IPS DF 4.7 (cell line): ENCODE data around the gene MIB2.

ENCODE experiments used
- DNase-seq: peaks from one replicate; pipeline ENCODE4 v3.0.0-alpha.2; 2013; ENCODE audit warnings: low spot score; ENCODE audit errors: extremely low read depth

The MIB2 gene

GRCh38 chr1:1614204-1614953 lies 921 bp upstream of the MIB2 start:
- no peak for DNase-seq

DNA sequence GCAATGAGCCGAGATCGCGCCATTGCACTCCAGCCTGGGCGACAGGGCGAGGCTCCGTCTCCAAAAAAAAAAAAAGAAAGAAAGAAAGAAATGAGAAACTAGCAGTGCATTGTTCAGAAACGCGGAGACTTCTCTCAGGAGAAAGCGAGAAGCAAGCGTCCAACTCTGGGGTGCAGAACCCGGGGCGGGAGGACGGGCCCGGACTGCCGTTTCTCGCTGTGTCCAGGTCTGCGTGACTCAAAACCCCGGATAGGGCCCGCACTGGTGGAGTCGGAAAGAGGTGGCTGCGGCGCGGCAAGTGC lies 395 bp upstream of the MIB2 start:
- no peak for DNase-seq

GRCh38 chr1:1616045-1616790 lies 918 bp downstream of the MIB2 start:
- DNase-seq: no peak

- DNase-seq: no peak
Observed at GRCh38 chr1:1616838-1617237, 1.5 kb downstream of the MIB2 start.

GRCh38 chr1:1617516-1617915 lies 2.2 kb downstream of the MIB2 start:
- DNase-seq: no peak

DNA sequence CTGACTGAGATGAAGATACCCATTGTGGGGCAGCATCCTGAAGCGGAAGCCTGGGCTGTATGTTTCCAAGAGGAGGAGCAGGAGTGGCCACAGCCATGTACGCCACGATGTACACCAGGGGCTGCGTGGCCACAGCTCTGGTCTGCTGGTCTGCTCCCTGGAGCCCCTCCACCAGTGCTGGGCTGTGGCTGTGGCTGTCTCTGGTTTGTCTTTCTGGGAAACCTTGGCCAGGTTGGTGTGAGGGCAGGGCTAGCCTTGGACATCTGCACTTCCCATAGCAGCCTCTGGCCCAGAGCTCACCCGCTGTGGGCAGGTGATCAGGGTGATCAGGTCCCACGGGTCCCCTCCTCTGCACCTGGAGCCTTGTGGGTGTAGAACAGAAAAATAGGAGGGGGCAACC lies 2.6 kb downstream of the MIB2 start:
- DNase-seq: no peak

DNA sequence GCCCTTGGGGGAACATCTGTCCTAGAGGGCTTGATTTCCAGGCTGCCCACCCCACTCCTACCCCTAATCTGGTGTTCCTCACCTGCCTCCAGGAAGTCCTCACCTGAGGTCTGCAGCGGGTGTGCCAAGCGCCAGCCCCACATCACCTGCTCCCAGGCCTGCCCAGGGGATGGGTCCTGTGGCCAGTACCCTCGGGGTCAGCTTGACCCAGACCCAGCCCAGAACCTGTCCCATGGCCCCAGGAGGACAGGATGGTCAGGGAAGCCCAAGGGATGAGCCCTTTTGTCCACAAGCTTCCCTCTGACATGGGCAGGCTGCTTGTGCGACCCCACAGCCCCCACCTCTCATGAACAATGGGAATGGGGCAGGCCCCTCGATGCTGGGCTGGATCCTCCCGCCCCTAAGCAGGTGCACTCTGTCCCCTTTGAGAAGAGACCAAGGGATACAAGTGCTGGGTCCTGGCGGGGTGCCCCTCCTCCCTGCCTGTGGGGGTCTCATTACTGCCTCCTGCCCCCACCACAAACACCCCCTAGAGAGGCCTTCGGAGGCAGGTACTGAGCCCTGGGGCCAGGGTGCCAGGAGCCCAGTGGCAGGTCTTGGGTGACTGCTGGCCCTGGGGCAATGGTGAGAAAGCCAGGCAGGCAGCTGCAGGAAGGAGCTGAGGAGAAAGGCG lies 3.2 kb downstream of the MIB2 start:
- no peak for DNase-seq

- no peak for DNase-seq
Observed at GRCh38 chr1:1619917-1620361, 4.6 kb downstream of the MIB2 start.

DNA sequence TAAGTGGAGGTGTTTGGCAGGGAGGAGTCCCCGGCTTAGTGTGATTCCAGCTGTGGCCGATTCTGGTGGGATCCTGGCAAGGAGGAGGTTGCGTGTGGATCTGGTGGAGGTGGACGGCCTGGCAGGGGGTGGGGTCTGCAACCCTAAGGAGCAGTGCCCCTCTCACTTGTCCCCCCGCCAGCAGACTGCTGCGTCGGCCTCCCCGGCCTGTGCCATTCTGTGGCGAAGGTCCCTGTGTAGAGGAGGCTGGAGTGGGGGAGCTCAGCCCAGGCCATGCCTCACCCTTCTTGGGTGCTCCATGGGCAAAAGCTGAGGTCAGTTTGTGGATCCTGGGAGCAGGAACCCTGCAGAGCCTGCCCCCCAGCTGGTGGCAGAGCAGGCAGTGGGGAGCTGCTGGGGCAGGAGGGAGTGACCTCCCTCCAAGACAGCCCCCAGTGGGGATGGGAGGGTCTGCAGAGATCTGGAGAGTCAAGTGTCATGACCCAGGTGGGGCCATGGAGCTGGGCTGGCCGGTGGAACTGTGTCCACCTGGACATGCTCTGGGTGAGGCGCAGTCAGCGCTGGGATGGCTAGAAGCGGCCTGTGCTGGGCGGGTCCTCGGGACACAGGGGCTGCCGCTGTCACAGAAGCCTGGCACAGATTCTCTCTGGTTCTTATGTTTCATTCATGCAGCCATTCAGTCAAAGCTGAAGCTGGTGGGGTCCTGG lies 5.3 kb downstream of the MIB2 start:
- DNase-seq: no peak

- DNase-seq: no peak
Observed at GRCh38 chr1:1621173-1622009, 6.1 kb downstream of the MIB2 start.

DNA sequence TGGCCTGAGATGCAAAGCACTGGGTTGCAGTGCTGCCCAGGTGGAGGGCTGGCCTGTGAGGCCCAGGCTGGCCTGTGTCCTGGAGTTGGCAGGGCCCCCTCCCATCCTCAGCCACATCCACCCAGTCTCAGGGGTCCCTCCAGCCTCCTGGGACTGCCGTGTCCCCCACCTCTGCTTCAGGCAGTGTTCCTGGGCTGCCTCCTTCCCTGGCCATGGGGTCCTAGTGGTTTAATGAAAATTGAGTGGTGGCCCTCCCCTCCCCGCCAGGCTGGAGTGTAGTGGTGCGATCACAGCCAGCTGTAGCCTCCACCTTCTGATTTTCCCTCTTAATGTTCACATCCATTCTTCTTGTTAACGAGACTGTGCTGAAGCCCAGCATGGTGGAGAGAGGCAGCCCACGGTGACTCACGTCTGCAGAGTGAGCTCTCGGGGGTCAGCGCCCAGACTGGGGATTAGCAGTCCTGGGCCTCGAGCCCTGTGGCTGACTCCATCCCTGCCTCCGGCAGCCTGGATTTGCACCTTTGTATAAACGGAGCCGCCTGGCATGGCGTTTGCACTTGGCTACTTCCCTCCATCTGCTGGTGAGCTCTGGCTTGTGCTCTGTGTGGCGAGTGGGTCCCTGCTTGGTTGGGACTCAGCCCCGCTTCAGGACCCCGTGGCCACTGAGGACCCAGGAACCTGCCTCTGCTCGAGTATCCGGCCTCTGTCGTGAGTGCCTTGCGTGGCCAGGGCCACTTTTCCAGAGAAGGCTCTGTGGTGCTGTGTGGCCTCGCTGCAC lies 6.9 kb downstream of the MIB2 start:
- no peak for DNase-seq

DNA sequence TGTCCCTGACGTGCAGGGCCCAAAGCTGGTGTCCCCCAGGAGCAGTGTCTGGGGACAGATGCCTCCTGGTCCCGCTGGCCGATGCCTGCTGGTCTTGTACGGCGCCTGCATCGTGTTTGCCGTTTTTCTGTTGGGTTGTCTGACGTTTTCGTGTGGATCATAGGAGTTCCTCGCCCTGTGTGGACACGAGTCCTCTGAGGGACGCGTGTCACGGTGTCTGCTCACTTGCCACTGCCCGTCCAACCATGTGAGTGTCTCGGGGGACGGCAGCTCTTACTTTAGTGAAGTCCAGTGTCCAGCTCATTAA lies 7.4 kb downstream of the MIB2 start:
- DNase-seq: no peak

DNA sequence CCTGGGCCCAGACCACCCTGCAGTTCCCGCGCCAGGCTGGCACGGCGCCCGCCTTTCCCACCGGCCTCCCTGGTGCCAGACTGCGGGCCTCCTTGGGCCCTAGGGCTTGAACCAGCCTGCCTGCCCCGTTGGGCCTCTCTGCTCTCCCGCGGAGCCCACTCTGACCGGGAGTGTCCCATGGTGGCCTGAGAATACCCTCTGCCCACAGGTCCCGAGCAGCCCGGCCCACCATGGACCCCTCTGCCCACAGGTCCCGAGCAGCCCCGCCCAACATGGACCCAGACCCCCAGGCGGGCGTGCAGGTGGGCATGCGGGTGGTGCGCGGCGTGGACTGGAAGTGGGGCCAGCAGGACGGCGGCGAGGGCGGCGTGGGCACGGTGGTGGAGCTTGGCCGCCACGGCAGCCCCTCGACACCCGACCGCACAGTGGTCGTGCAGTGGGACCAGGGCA lies 7.9 kb downstream of the MIB2 start:
- DNase-seq: no peak

DNA sequence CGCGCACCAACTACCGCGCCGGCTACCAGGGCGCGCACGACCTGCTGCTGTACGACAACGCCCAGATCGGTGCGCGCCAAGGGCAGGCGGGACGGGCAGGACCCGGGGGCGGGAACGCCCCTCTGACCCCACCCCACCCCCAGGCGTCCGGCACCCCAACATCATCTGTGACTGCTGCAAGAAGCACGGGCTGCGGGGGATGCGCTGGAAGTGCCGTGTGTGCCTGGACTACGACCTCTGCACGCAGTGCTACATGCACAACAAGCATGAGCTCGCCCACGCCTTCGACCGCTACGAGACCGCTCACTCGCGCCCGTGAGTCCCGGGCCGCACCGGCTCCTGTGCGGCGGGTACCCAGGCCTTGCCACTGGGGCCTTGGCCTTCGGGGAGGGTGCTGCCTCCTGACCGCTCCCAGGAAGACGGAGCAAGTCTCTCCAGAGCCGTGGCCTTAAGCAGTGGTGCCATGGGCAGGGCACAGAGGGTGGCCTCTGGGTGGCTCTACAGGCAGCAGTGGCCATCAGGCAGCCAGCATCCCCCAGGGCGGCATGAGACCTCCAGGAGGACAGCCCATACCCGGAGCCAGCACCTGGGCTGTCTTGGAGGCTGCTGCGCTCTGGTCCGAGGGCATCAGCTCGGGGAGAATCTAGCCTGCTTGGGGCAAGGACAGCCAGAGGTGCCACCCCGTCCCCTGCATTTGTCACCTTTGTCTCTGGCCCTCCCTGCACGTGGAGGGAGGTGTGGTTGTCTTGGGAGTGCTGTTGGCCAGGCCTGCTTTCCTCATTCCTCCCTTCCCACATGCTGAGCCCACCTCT lies 8.5 kb downstream of the MIB2 start:
- DNase-seq: no peak

GRCh38 chr1:1624443-1625403 lies 9.4 kb downstream of the MIB2 start:
- DNase-seq: no peak

DNA sequence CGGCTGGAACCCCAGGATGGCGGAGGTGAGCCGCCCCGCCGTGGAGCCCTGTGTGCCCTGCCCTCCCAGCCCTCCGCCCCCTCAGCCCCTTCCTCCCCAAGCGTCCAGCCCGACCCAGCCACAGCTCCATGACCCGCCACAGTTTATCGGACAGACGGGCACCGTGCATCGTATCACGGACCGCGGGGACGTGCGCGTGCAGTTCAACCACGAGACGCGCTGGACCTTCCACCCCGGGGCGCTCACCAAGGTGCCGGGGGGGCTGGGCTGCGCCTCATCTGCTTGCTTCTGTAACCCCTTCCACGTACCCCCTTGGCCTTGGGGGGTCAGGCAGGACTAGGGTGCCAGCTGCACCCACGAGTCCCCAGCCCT lies 10.1 kb downstream of the MIB2 start:
- no peak for DNase-seq

GRCh38 chr1:1625824-1626206 lies 10.5 kb downstream of the MIB2 start:
- DNase-seq: no peak
